ENCODE data around the gene RACK1. TPM values are rescaled to one million over a fixed set of nuclear protein-coding genes. Genes with fewer than 3 reads are reported as not detected.
A peak's percentile ranks its signal among the peaks of the same experiment; 100 is the strongest.

The RACK1 gene
- total RNA-seq, 2 experiments from 2014 or later = 2,077 to 5,614 TPM

DNA sequence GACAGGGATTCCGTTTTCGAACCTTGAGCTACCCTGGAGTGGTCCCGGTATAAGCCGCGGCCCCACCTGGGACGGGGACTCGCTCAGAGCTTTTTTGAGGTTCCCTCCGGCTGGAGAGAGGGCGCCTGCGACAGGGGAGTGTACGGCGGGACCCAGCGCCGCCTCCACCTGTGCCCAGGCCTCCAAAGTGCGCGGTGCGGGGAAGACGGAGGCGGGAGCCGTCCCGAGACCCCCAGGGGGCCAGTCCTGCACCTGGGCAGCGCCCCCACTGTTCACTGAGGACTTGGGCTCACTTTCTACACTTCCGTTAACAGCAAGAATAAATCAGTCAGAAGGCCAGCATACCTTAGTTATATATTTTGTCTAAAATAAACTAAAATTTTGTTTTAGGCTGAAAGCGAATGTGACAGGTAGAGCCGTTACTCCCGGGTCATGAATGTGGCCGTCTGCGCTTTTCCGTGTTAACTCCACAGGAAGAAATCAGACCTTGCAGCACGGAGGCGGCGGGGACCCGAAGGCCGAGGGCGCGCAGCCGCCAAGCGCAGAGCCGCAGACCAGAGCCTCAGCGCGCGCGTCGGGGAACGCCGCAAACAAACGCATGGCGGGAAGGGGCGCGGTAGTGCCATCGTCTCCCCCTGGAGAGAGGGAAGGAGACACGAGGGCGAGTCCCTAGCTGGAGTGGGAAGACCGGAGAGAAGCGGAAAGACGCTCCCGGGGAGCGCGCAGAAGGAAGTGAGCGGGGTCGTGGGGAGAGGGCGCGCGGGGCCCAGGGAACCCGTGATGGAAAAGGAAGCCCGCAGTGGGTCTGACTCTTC is 52.8 kb downstream of the RACK1 start:
- CTCF ChIA-PET (ENCODE audit: unreplicated experiment) = interaction anchor here (1.0 kb wide), 1 partner anchor 27 kb away, joined by 3 read pairs; no protein-coding TSS in a partner anchor
- DNase-seq (ENCODE audit: low spot score) = peak; percentile 77
- Histone ChIP-seq H3K79me2 (ENCODE audit: insufficient read depth, low read depth, low read length) (peaks cover 8% of the 10 kb centered on the region; the same call in 1 of the 2 replicates), H3K4me3 (ENCODE audit: low read depth, low read length, poor library complexity, severe bottlenecking) (peak overlapping the region; percentile 69), H3K4me2 (ENCODE audit: low read length) (peak overlapping the region; percentile 85), H3K27ac (ENCODE audit: low read depth, low read length, poor library complexity, severe bottlenecking) (peak overlapping the region; percentile 82), H3K4me1 (ENCODE audit: insufficient read depth, low read length, poor library complexity, severe bottlenecking) (peaks cover 27% of the 10 kb centered on the region), H2AFZ (ENCODE audit: low read length) (peak overlapping the region; percentile 75), H4K20me1 (ENCODE audit: insufficient read depth, low read length) (no peaks in the 10 kb centered on the region), H3K36me3 (ENCODE audit: insufficient read depth, low read length) (no peaks in the 10 kb centered on the region), H3K9me2 (ENCODE audit: insufficient read depth, low read length) (no peaks in the 10 kb centered on the region), H3K9me3 (ENCODE audit: low read length) (no peaks in the 10 kb centered on the region)
- intact Hi-C loops (cut with micrococcal nuclease; ENCODE audit: unreplicated experiment) = loop anchor here (1.0 kb wide), 3 partner anchors 16 to 32 kb away; partner anchors contain the start of gene TRIM41
- TF ChIP-seq, protein P1, sequence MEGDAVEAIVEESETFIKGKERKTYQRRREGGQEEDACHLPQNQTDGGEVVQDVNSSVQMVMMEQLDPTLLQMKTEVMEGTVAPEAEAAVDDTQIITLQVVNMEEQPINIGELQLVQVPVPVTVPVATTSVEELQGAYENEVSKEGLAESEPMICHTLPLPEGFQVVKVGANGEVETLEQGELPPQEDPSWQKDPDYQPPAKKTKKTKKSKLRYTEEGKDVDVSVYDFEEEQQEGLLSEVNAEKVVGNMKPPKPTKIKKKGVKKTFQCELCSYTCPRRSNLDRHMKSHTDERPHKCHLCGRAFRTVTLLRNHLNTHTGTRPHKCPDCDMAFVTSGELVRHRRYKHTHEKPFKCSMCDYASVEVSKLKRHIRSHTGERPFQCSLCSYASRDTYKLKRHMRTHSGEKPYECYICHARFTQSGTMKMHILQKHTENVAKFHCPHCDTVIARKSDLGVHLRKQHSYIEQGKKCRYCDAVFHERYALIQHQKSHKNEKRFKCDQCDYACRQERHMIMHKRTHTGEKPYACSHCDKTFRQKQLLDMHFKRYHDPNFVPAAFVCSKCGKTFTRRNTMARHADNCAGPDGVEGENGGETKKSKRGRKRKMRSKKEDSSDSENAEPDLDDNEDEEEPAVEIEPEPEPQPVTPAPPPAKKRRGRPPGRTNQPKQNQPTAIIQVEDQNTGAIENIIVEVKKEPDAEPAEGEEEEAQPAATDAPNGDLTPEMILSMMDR (conservative IDR thresholded peaks at IDR 0.05; ENCODE audit: low read length) = peak; percentile 83
- no peak for TF ChIP-seq EZH2phosphoT487 (IDR thresholded peaks at IDR 0.05; ENCODE audit: borderline replicate concordance, low read depth, low read length)
- no TSS peak for BruUV-seq (replicated peaks)
- POLR2A ChIA-PET = interaction anchor here (0.6 to 3.3 kb wide), 15 partner anchors 11 to 370 kb away, joined by 3 to 25 read pairs (median 5); partner anchors contain the start of genes TRIM41 and TRIM52

DNA sequence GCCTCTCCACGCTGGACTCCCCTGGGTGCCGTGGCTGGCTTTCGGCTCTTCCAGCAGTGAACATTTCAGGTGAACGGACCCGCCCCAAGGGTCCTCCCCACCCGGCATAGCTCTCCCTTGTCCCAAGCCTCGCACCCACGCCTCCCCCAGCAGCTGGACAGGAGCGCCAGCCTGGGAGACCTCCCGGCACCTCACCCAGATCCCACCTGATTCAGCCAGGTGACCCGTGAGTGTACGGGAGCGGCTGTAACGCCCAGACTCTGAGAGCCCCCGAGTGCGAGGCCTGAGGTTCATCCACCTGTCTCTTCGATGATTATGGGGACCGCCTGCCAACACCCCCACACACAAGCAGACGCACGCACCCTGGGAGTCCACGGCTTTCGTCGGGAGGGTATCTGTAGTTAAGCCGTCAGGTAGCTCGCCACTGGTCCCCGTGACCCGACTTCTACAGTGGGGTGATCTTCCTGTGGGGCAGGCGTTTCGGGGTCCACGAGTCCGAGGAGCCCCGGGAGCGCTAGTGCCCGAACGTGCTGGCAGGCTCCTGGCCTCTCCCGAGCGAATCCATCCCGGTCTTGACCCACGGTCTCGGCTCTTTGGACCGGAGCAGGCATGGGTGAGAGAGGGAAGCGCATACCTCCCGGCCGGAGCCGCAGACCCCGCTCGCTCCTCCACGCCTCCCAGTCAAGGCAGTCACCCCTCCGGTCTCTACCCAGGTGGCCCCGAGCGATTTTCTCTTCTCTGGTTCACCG is 53.6 kb downstream of the RACK1 start:
- Histone ChIP-seq H2AFZ (ENCODE audit: low read length) (peak overlapping the region; percentile 75), H3K9me2 (ENCODE audit: insufficient read depth, low read length) (no peaks in the 10 kb centered on the region), H3K79me2 (ENCODE audit: insufficient read depth, low read depth, low read length) (peaks cover 8% of the 10 kb centered on the region; the same call in 1 of the 2 replicates), H4K20me1 (ENCODE audit: insufficient read depth, low read length) (no peaks in the 10 kb centered on the region), H3K4me1 (ENCODE audit: insufficient read depth, low read length, poor library complexity, severe bottlenecking) (peaks cover 27% of the 10 kb centered on the region), H3K36me3 (ENCODE audit: insufficient read depth, low read length) (no peaks in the 10 kb centered on the region), H3K4me3 (ENCODE audit: low read depth, low read length, poor library complexity, severe bottlenecking) (peak overlapping the region; percentile 69), H3K4me2 (ENCODE audit: low read length) (peak overlapping the region; percentile 85), H3K9me3 (ENCODE audit: low read length) (no peaks in the 10 kb centered on the region), H3K27ac (ENCODE audit: low read depth, low read length, poor library complexity, severe bottlenecking) (peak overlapping the region; percentile 82)
- ChIA-PET POLR2A (interaction anchor here (0.7 to 3.3 kb wide), 9 partner anchors 9 to 38 kb away, joined by 3 to 25 read pairs (median 6); partner anchors contain the start of gene TRIM41), CTCF (ENCODE audit: unreplicated experiment) (interaction anchor here (0.6 to 1.2 kb wide), 3 partner anchors 17 to 27 kb away, joined by 3 to 5 read pairs (median 3); no protein-coding TSS in a partner anchor)
- peak; percentile 40 for DNase-seq (ENCODE audit: low spot score)
- no TSS peak for BruUV-seq (replicated peaks)
- TF ChIP-seq, protein P1 (conservative IDR thresholded peaks at IDR 0.05; ENCODE audit: low read length) = no peak
- TF ChIP-seq EZH2phosphoT487 (IDR thresholded peaks at IDR 0.05; ENCODE audit: borderline replicate concordance, low read depth, low read length) = no peak
- intact Hi-C loops (cut with micrococcal nuclease; ENCODE audit: unreplicated experiment) = no loop called here
